Bone marrow (tissue), 2 donors: ENCODE results near the gene SLC39A11.
A peak's percentile ranks its signal among the peaks of the same experiment; 100 is the strongest.
"Not testable (repeated sequence)": the region's sequence is repeated elsewhere in the genome, so short reads cannot be mapped to it uniquely, and the experiment has no call there.

Experiments
- DNase-seq, 2 donors: peaks; one replicate each; lab custom pipeline; 2025; lab: John Stamatoyannopoulos, UW

SLC39A11 gene

DNA sequence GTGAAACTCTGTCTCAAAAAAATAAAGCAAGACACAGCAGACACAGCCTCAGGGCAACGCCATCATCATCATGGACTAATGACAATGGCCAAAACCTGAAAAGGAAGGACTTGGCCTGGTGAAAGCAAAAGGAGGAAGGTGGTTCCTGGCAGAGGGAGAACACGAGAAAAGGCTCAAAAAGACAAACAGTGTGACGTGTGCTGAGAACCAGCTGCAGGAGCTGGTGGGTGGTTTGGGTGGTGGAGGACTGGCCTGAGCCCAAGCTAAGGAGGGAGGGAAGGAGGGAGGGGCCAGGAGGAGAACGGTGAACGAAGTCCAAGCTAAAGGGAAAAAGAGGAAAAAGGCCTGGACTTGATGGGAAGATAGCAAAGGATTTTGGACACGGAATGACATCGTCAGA is 85.1 kb downstream of the SLC39A11 start:
- DNase-seq, result peak in 1 of 2 donors; percentile 8

DNA sequence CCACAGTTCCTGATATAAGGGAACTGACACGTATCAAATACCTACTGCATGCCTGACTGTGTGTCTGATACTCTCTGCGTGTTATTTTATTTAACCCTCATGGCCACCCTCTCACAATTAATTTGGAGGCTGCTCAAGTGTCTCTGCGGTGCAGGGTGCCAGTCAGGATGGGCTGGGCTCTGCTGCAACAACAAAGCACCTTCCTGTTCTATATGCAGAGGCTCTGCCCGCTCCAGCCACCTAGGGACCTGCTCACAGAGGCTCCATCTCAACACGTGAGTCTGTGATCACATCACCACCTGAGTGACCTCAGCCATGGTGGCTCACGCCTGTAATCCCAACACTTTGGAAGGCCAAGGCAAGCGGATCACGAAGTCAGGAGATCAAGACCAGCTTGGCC is 87.1 kb downstream of the SLC39A11 start:
- DNase-seq, result no peak

DNA sequence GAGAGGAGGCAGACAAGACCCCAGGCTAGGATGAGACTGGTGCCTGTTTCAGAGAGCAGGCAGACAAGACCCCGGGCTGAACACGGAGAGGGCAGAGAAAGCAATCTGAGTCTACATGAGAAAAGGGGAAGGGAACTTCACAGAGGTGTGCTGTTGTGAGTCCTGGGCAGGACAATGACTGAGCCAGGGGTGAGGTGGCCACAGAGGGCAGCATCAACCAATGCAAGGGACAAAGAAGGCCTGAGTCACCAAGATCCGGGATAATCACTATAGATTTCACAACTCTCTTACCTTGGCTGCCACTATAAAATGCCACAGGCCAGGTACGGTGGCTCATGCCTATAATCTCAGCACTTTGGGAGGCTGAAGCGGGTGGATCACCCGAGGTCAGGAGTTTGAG is 89.0 kb downstream of the SLC39A11 start:
- DNase-seq, result no peak

DNA sequence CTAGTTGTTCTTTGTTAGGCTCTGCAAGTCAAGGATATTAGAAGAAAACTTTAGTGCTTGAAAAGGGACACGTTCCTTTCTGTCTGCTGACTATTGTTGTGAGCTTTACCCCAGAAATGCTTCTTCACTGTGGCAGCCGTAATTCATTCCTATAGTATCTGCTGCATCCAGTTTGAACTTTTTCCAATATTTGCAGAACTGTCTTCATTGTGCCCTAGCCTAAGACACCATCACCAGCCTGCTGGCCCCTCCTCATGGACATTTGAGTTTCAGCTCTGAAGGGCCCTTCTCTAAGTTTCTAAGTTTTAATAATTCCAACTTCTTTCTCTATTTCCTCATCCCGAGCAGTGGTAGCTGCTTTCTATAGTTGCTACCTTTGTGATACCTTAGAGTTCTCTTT is 91.7 kb downstream of the SLC39A11 start:
- DNase-seq, result no peak

DNA sequence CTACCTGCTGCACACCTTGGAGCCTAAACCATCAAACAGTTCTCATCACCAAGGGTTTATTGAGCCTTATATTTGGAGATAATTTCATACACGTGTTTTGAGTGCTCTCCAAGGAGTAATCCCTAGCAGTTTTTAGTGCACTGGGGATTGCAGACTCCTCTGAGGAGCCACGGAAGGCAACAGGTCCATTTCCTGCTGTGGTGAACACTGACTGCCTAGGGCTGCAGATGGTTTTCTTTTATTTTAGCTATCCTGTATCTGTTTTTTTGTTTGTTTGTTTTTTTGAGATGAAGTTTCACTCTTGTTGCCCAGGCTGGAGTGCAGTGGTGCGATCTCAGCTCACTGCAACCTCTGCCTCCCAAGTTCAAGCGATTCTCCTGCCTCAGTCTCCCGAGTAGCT is 93.0 kb downstream of the SLC39A11 start:
- DNase-seq, result not testable (repeated sequence)

DNA sequence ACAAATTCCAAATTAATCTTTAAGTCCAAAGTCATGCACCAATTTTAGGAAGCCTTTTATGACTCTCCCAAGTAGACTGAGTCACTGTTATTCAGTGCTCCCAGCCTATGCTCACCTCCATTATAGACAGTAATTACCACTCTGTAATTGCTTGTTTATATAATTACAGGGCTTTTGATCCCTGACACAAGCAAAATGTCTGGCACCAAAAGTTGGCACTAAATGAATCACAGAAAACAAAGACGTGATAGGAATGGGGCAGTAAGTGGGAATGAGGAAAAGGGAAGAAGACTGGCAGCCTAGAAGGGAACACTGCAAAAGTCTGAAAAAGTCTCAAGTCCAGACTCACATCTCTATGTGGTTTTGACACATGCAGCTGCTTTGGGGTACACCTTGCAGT is 94.1 kb downstream of the SLC39A11 start:
- no peak for DNase-seq

DNA sequence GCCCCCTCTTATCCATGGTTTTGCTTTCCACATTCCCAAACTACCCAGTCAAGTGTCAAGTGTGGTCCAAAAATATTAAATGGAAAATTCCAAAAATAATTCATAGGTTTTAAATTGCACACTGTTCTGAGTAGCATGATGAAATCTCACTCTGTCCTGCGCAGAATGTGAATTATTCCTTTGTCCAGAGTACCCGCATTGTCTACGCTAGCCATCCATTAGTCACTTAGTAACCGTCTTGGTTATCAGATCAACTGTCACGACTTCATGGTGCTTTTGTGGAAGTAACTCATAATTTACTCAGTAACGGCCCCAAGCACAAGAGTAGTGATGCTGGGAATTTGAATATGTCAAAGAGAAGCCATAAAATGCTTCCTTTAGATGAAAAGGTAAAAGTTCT is 94.9 kb downstream of the SLC39A11 start:
- no peak for DNase-seq

DNA sequence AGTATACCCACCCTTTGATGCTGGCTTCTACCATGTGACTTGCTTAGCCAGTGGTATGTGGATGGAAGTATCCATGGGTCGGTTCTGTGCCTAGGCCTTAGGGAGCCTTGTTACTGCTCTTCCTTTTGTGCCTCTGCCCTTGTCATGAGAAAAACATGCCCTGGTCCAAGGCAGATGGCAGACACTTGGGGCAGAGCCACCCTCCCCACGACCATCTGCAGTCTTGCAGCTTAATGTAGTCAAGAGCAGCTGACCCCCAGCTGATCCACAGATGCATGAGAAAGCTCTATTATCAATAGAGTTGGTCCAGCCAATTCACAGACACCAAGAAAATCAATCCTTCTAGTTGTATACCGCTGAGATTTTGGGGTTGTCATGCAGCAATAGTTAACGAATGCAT is 95.7 kb downstream of the SLC39A11 start:
- DNase-seq, result no peak

DNA sequence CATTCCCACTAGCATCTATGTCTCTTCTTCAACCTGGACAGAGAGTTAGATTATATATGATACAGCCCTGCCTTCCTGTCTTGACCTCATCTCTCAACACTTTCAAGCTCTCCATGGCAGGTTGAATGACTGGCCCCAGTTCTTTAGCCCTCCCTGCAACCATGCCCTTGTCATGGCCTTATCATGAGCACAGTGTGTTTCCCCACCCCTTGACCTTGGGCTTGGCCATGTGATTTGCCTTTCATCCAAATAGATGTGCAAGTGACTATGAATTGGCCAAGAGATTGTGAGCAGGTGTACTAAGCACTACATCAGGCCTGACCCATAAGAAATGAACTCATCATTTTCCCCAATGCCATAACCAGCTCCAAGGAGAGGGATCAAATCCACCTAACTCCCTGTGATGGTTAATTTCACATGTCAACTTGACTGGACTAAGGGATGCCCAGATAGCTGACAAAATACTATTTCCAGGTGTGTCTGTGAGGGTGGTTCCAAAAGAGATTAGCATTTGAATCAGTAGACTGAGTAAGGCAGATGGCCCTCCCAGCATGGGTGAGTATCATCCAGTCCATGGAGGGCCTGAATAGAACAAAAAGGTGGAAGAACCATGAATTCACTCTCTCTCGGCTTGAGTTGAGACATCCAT is 97.4 kb downstream of the SLC39A11 start:
- DNase-seq, result no peak

DNA sequence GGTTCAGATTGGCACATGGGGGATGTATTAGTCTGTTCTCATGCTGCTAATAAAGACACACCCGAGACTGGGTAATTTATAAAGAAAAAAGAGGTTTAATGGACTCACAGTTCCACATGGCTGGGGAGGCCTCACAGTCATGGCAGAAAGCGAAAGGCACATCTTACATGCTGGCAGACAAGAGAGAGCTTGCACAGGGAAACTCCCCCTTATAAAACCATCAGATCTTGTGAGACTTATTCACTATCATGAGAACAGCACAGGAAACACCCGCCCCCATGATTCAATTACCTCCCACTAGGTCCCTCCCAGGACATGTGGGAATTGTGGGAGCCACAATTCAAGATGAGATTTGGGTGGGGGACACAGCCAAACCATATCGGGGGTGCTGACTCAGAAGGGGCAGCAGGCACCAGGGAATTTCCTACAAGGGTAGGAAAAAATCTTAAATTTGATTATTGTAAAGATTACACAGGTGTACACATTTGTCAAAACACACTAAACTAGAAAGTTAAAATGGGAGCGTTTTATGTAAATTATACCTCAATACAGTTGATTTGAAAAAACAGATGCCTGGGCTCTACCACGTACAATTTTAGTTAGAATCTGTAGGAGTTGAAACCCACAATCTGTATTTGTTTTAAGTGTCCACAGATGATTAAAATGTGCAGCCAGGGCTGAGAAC is 99.6 kb downstream of the SLC39A11 start:
- DNase-seq, result not testable (repeated sequence)

DNA sequence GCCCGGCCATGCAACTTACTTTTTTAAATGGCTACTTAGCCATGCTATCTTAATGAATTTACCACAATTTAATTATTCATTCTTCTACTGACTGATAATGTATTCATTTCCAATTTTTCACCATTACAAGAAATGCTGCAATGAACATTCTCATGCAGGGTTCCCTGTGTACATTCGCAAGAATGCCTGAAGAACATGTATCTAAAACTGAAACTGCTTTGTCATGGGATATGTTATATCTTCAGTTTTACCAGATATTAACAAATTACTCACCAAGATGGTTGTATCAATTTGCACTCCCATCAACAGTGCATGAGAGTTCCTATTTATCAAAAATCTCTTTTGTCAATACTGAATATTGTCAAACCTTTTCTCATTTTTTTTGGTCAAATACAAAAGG is 100.8 kb downstream of the SLC39A11 start:
- DNase-seq, result no peak

DNA sequence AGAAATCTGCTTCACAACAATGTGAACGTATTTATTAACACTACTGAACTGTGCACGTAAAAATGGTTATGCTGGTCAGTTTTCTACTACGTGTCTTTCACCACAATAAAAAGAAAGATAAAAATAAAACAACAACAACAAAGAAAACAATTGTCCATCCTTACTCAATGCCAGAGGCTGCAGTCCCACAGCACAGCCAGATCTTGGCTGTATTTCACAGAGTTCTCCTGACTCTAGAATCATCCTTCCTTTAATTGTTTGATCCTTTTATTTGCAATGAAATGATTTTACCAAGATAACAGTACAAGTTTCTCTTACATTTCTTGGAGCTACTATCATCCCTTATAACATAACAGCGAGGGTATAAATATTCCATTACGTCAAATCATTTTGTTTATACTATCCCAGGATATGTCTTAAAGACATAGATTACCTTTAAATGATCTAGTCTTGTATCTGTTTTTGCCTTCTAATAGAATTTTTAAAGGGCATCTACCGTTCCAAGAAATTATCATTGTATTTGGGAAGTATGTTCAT is 103.3 kb downstream of the SLC39A11 start:
- DNase-seq, result no peak

DNA sequence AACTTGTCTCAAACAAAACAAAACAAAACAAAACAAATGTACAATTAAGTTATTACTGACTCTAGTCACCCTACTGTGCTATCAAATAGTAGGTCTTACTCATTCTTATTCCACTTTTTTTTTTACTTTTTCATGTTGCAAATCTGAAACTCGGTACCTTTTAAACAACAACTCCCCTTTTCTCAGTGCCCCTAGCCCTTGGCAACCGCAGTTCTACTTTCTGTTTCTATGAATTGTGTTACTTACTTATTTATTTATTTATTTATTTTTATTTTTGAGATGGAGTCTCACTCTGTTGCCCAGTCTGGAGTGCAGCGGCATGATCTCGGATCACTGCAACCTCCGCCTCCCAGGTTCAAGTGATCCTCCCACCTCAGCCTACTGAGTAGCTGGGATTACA is 104.0 kb downstream of the SLC39A11 start:
- no peak for DNase-seq

DNA sequence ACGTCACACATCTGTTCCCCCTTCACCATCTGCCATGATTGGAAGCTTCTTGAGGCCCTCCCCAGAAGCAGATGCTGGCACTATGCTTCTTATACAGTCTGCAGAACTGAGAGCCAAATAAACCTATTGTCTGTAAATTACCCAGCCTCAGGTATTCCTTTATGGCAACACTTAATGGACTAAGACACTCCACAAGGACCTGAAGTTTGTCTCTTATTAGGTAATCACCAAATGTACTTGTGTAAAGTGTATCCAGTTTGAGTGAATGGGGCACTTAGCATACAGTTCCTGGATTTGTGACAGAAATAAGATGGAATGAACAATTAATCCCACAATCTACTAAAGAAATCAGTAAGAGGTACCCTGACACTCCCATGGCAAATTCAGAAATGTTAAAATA is 105.3 kb downstream of the SLC39A11 start:
- DNase-seq, result no peak

DNA sequence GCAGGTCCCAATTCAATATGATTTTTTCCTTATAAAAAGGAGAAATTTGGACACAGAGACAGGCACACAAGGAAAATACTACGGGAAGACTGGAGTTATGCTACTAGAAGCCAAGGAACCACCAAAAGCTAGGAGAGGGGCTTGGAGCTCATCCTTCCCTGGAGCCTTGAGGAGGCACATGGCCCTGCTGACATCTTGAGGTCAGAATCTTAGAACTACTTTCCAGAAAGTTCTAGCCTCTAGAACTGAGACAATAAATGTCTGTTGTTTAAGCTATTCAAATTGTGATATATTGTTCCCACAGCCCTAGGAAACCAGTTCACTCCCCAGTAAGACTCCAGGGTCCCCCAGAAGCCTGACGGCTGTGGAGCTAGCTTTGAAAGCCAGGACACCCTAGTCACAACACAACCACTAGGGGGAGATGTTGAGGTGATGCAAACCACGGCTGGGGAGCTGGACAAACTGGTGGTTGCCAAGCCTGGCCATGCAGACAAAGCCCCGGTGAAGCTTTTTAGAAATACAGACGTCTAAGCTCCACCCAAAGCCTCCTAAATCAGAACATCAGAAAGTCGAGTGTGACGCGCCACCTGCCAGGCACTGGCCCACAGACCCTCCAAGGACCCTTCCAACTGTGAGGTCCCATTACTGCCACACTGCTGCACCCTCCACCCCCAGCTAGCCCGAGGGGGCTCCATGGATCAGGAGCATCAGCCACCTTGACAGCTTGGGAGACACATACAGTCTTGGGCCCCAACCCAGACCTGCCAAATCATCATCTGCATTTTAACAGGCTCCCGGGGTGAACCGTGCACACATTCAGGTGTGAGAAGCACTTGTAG is 106.4 kb downstream of the SLC39A11 start:
- peak; percentile 10 to 31 for DNase-seq

DNA sequence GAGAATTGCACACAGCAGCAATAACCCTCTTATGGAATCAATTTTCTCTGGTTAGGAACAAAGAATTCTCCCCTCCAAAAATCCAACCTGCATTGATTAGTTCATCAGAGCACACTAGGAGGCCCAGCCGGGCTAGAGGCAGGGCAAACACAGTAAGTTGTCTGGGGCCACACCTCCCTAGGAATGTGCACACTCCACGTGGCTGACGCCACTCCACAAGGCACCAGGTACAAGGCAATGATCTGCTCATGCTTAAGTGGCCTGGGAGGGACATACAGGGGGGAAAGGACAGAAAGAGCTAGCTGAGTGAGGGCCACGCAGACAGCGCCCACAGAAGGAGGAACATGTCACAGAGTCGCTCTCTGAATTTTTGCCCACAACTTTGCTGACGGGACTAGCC is 107.6 kb downstream of the SLC39A11 start:
- DNase-seq, result no peak

DNA sequence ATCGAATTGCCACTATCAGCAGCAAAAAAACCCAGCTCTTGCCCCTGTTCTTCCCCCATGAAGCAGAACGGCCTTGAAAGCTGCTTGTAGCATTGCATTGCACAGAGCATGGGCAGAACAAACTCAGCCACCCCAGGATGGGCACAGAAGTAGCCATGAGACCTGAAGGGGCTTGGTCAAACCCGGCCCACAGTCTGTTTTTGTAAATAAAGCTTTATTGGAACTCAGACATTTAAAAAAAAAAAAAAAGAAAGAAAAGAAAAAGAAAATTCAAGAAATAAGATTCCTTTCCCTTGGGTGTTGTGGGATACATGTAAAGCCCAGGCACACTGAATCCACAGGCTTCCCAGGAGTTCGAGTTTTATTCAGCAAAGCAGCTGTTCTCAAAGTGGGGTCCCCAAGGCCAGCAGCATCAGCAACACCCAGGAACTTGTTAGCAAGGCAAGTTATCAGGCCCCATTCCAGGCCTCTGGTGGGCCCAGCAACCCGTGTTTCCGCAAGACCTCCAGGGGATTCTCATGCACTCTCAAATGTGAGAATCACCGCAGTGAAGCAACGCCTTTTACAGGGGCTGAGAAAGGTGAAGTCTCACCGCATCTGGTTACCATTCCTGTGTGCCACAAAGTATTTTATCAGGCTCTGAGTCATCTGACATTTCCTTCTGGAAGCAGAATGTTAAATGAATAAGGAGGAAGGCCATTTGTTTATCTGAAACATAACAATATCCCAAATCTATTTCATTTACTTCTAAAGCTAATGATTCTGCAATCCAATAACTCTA is 108.2 kb downstream of the SLC39A11 start:
- DNase-seq, result no peak

DNA sequence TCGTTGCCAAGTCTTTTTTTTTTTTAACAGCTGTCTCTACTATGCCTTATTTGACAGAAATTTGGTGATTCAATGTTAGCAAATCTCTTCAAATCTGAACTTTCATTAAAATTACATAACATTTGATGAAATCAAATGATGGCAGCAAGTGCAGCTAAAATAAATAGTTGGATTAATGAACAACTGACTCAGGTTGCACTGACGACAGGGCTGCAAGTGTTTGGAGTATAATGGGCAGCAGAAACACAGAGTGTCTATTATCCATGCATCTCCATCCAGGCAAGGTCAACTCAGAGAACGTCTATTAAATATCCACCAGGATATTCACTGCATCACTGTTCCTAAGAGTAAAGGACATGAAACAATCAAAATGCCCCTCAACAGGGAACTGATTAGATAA is 109.8 kb downstream of the SLC39A11 start:
- no peak for DNase-seq

DNA sequence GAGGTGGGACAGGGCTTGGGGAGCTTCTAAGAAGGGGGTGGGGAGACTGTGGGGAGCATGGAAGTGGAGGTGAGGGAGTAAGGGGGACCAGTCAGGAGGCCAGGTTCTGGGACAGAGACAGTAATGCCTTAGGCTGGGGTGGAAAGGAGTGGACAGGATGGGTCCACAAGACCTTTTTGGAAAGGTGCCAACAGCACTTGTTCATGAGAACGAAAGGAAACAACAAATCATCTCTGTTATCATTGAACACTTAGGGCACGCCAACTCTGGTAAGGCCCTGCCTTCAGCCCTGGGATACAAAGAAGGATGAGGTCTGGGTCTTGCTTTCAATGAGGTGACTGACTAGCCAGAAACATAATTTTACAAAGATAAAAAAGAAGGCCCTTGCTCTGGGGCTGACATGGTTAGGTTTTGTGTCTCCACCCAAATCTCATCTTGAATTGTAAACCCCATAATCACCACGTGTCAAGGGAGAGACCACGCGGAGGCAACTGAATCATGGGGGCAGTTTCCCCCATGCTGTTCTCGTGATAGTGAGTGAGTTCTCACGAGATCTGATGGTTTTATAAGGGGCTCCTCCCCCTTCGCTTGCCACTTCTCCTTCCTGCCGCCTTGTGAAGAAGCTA is 113.8 kb downstream of the SLC39A11 start:
- no peak for DNase-seq

DNA sequence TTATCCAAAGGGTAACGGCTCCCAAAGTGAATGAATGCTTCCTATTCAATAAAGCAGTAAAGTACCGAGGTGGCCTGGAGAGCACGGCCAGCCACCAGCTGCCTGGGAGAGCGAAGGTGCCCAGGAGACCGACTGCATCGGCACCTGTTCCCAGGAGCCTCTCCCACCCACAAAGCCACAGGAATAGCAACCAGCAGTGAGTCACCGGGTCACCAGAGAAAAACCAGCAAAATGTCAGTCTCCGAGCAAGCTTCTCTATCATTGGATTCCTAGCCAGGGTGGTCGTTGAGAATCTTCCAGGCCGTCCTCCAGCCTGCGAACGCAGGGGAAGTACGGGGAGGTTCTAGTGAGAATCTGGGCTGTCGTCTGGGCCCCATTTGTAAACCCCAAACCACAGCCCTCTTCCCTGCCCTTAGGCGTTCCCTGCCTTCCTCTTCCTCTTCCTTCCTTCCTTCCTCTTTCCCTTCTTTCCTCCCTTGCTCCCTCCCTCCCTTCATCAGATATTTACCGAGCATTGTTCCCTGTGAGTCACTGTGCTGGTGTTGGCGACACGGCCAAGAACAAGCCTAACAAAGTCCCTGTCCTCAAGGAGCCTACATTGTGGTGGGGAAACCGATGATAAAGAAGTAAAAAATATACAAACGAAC is 114.6 kb downstream of the SLC39A11 start:
- no peak for DNase-seq
